IMR-90 (cell line): ENCODE results near the gene CDK5RAP2. TPM values are rescaled to one million over a fixed set of nuclear protein-coding genes. Genes with fewer than 3 reads are reported as not detected.

Experiments used
- ATAC-seq: fragments of 200-7000 bp; cut with Tn5 transposase; 2 replicates; pipeline ENCODE4 v1.9.1; 2020; ENCODE audit warnings: low read depth, mild to moderate bottlenecking, moderate library complexity
- BruUV-seq: library from RNA; stranded (reverse); fragments of 400-500 nt; replicated peaks from 2 replicates; lab custom pipeline; 2021; lab: Mats Ljungman, UMichigan
- CTCF ChIA-PET: fragments of 300-600 bp; formaldehyde crosslinking; extraction: SDS; loops from one replicate; lab custom pipeline; 2021; ENCODE audit warnings: antibody characterized with exemption; lab: Yijun Ruan, JAX
- POLR2A ChIA-PET: fragments of 300-600 bp; sonication (Branson Sonifier 250); formaldehyde crosslinking; loops from one replicate; lab custom pipeline; 2022; ENCODE audit warnings: antibody characterized with exemption; ENCODE audit not compliant: unreplicated experiment; lab: Charles Lee
- DNase-seq: peaks from one replicate; pipeline ENCODE4 v3.0.0; 2013
- H2AFZ ChIP-seq: replicated peaks from 2 replicates; pipeline ENCODE3; 2013; ENCODE audit warnings: low read length, mild to moderate bottlenecking; ENCODE audit not compliant: poor library complexity
- H2AK5ac ChIP-seq: 2 replicates; pipeline ENCODE4 v1.6.1; 2013; ENCODE audit warnings: low read depth, low read length, inconsistent platforms
- H2AK9ac ChIP-seq: replicated peaks from 2 replicates; pipeline ENCODE3; 2013; ENCODE audit warnings: mild to moderate bottlenecking, low read depth, low read length, moderate library complexity; ENCODE audit not compliant: poor library complexity
- H2BK120ac ChIP-seq: 2 replicates; pipeline ENCODE4 v1.6.1; 2013; ENCODE audit warnings: low read depth, low read length, inconsistent platforms
- H2BK15ac ChIP-seq: 3 replicates; pipeline ENCODE4 v1.6.1; 2013; ENCODE audit warnings: low read depth, low read length, inconsistent platforms
- H2BK20ac ChIP-seq: 2 replicates; pipeline ENCODE4 v1.6.1; 2013; ENCODE audit warnings: low read depth, mild to moderate bottlenecking, inconsistent platforms, low read length, moderate library complexity
- H2BK5ac ChIP-seq: 2 replicates; pipeline ENCODE4 v1.6.1; 2013; ENCODE audit warnings: mild to moderate bottlenecking, low read depth, low read length, inconsistent platforms; ENCODE audit not compliant: poor library complexity, severe bottlenecking
- H3K14ac ChIP-seq: replicated peaks from 2 replicates; pipeline ENCODE4 v1.6.1; 2013; ENCODE audit warnings: low read depth, low read length, inconsistent platforms
- H3K18ac ChIP-seq: 2 replicates; pipeline ENCODE4 v1.6.1; 2013; ENCODE audit warnings: low read depth, low read length, control low read depth
- H3K23ac ChIP-seq: 2 replicates; pipeline ENCODE4 v1.6.1; 2013; ENCODE audit warnings: low read depth, low read length, inconsistent platforms
- H3K27ac ChIP-seq: 2 replicates; pipeline ENCODE4 v1.5.1; 2013; ENCODE audit warnings: mild to moderate bottlenecking, control low read depth, low read length; ENCODE audit not compliant: insufficient read depth
- H3K27me3 ChIP-seq: 2 replicates; pipeline ENCODE4 v1.6.1; 2013; ENCODE audit warnings: low read length; ENCODE audit not compliant: control insufficient read depth, insufficient read depth
- H3K36me3 ChIP-seq: 2 replicates; pipeline ENCODE4 v1.6.1; 2013; ENCODE audit warnings: low read length, mixed read lengths; ENCODE audit not compliant: control insufficient read depth, insufficient read depth
- H3K4ac ChIP-seq: 2 replicates; pipeline ENCODE4 v1.6.1; 2013; ENCODE audit warnings: low read depth, low read length, inconsistent platforms
- H3K4me1 ChIP-seq: 2 replicates; pipeline ENCODE4 v1.6.1; 2013; ENCODE audit warnings: low read length, mixed read lengths; ENCODE audit not compliant: control insufficient read depth, insufficient read depth
- H3K4me2 ChIP-seq: 2 replicates; pipeline ENCODE4 v1.6.1; 2013; ENCODE audit warnings: low read depth, mild to moderate bottlenecking, control low read depth, low read length, moderate library complexity
- H3K4me3 ChIP-seq: 2 replicates; pipeline ENCODE4 v1.5.1; 2013; ENCODE audit warnings: low read depth, mild to moderate bottlenecking, control low read depth, low read length, moderate library complexity; ENCODE audit not compliant: insufficient read depth
- H3K56ac ChIP-seq: 2 replicates; pipeline ENCODE4 v1.6.1; 2013; ENCODE audit warnings: low read length, inconsistent platforms; ENCODE audit not compliant: insufficient read depth; ENCODE audit errors: extremely low read depth
- H3K79me1 ChIP-seq, 2 experiments: 2 replicates each; pipeline ENCODE4 v1.6.1; 2013; ENCODE audit warnings: low read length in 2 of 2, inconsistent platforms in 1 of 2, low read depth in 1 of 2
- H3K9ac ChIP-seq: 2 replicates; pipeline ENCODE4 v1.6.1; 2013; ENCODE audit warnings: low read depth, low read length, control low read depth
- H3K9me1 ChIP-seq: 2 replicates; pipeline ENCODE4 v1.6.1; 2013; ENCODE audit warnings: low read length, inconsistent platforms; ENCODE audit not compliant: insufficient read depth
- H3K9me3 ChIP-seq: 2 replicates; pipeline ENCODE4 v1.6.1; 2013; ENCODE audit warnings: low read length; ENCODE audit not compliant: control insufficient read depth, insufficient read depth
- H4K20me1 ChIP-seq: 2 replicates; pipeline ENCODE4 v1.6.1; 2013; ENCODE audit warnings: low read length, inconsistent platforms; ENCODE audit not compliant: insufficient read depth
- H4K5ac ChIP-seq: 2 replicates; pipeline ENCODE4 v1.6.1; 2013; ENCODE audit warnings: mild to moderate bottlenecking, low read depth, low read length, control low read depth
- H4K8ac ChIP-seq, 2 experiments: 2 replicates each; pipeline ENCODE4 v1.6.1; 2013; ENCODE audit warnings: low read depth in 2 of 2, low read length in 2 of 2, control low read depth in 1 of 2, inconsistent platforms in 1 of 2
- H4K91ac ChIP-seq: 2 replicates; pipeline ENCODE4 v1.6.1; 2013; ENCODE audit warnings: low read depth, low read length, inconsistent platforms; ENCODE audit not compliant: insufficient read depth
- CEBPB ChIP-seq: IDR thresholded peaks from 2 replicates; pipeline ENCODE4 v1.6.1; 2012; ENCODE audit warnings: low read depth, low read length, improper control_type of control experiment
- CHD1 ChIP-seq: IDR thresholded peaks from 2 replicates; pipeline ENCODE4 v1.6.1; 2012; ENCODE audit warnings: low read depth, low read length, improper control_type of control experiment
- MAFK ChIP-seq: IDR thresholded peaks from 2 replicates; pipeline ENCODE4 v1.6.1; 2012; ENCODE audit warnings: low read depth, low read length, improper control_type of control experiment
- MAZ ChIP-seq: IDR thresholded peaks from 2 replicates; pipeline ENCODE4 v1.6.1; 2012; ENCODE audit warnings: low read depth, mild to moderate bottlenecking, low read length, improper control_type of control experiment, moderate library complexity, borderline replicate concordance
- POLR2A ChIP-seq: IDR thresholded peaks from 2 replicates; pipeline ENCODE4 v1.6.1; 2012; ENCODE audit warnings: mild to moderate bottlenecking, low read depth, low read length
- RAD21 ChIP-seq: IDR thresholded peaks from 2 replicates; pipeline ENCODE4 v1.6.1; 2012; ENCODE audit warnings: low read length, improper control_type of control experiment
- RCOR1 ChIP-seq: IDR thresholded peaks from 2 replicates; pipeline ENCODE4 v1.6.1; 2012; ENCODE audit warnings: mild to moderate bottlenecking, low read length, improper control_type of control experiment; ENCODE audit not compliant: insufficient replicate concordance
- RFX5 ChIP-seq: IDR thresholded peaks from 2 replicates; pipeline ENCODE4 v1.8.0; 2012; ENCODE audit warnings: low read depth, mild to moderate bottlenecking, low read length, moderate library complexity
- SMC3 ChIP-seq: fragments of 150-350 bp; IDR thresholded peaks from 2 replicates; pipeline ENCODE4 v1.6.1; 2016; ENCODE audit warnings: low read depth, mild to moderate bottlenecking, antibody characterized with exemption, low read length, moderate library complexity
- WGBS, 2 experiments: methylation state at CpG; one replicate each; pipeline versions ENCODE4 v1.1.5 to v1.1.7; 2013; ENCODE audit warnings: missing lambda C conversion rate in 2 of 2; ENCODE audit not compliant: insufficient read length in 1 of 2; ENCODE audit errors: extremely low coverage in 2 of 2; 5-methylcytosine and 5-hydroxymethylcytosine counted together
- dilution Hi-C: fragments of 300-500 bp; cut with HindIII; formaldehyde crosslinking; loops from one replicate; pipeline ENCODE4 v1.14.3; 2018; ENCODE audit warnings: low sequenced_read_pairs; ENCODE audit not compliant: unreplicated experiment
- in situ Hi-C: fragments of 300-500 bp; cut with MboI; formaldehyde crosslinking; loops from 3 replicates; pipeline ENCODE4 v1.14.3; 2019; ENCODE audit warnings: low sequenced_read_pairs, inconsistent platforms, mixed read lengths
- intact Hi-C: fragments of 100-400 bp; cut with micrococcal nuclease; formaldehyde crosslinking; loops from 2 replicates; pipeline ENCODE4 v1.10.0; 2022
- polyA plus RNA-seq, 3 experiments: library from polyadenylated mRNA; depleted of rRNA; stranded (reverse); fragments of >200 nt; gene quantifications; 2 replicates each; pipeline ENCODE4 v1.2.3, GENCODE V29; 2012; ENCODE audit warnings: low replicate concordance in 1 of 3
- total RNA-seq: library from RNA; depleted of rRNA; stranded (reverse); fragments of >200 nt; gene quantifications from 2 replicates; pipeline ENCODE4 v1.2.3, GENCODE V29; 2012
- TF ChIP-seq, protein P1 (sequence below): conservative IDR thresholded peaks from 2 replicates; pipeline ENCODE4 v1.5.1; 2012; ENCODE audit warnings: mild to moderate bottlenecking, low read depth, low read length, improper control_type of control experiment
- TF ChIP-seq, protein P2 (sequence below): fragments of 150-350 bp; IDR thresholded peaks from 2 replicates; pipeline ENCODE4 v1.6.1; 2017; ENCODE audit warnings: mild to moderate bottlenecking, antibody characterized with exemption, low read length, low read depth
- TF ChIP-seq, protein P3 (sequence below): fragments of 150-350 bp; IDR thresholded peaks from 2 replicates; pipeline ENCODE4 v1.6.1; 2016; ENCODE audit warnings: low read depth, mild to moderate bottlenecking, low read length, moderate library complexity, borderline replicate concordance

Gene CDK5RAP2
- total and polyA plus RNA-seq, 2 of the 4 experiments (the other 2 are of a cell fraction), result 29.5 to 31.7 TPM

DNA sequence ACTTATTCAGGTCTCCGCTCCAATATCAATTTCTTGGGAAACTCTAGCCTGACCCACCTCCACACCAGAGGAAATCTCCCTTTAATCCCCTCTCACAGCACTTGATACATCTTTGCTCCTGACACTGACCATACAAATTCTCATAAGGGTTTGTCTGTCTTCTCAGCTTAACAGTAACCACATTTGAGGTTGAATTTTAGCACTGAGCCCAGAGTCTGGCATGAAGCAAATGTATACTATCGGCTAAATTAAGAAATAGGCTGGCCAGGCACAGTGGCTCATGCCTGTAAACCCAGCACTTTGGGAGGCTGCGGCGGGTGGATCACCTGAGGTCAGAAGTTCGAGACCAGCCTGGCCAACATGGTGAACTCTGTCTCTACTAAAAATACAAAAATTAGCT, 9.7 kb downstream of the CDK5RAP2 start:
- peak overlapping the region in 1 of 2 experiments; percentile 2; a peak in 1 of 4 replicates for H4K8ac ChIP-seq
- H3K27me3 ChIP-seq, result no peaks in the 10 kb centered on the region
- no peak for DNase-seq
- H3K14ac ChIP-seq, result 0 out of 2 replicates have a peak overlapping the region, but pooled peaks have one; percentile 30
- H3K79me1 ChIP-seq, result peaks cover 41 to 59% of the 10 kb centered on the region in 2 experiments
- H3K18ac ChIP-seq, result no peak overlapping the region
- TF ChIP-seq RCOR1 (no peak), MAZ (no peak), CHD1 (no peak), MAFK (no peak), POLR2A (no peak), SMC3 (no peak), RFX5 (no peak), CEBPB (no peak), RAD21 (no peak)
- TF ChIP-seq, protein P1, sequence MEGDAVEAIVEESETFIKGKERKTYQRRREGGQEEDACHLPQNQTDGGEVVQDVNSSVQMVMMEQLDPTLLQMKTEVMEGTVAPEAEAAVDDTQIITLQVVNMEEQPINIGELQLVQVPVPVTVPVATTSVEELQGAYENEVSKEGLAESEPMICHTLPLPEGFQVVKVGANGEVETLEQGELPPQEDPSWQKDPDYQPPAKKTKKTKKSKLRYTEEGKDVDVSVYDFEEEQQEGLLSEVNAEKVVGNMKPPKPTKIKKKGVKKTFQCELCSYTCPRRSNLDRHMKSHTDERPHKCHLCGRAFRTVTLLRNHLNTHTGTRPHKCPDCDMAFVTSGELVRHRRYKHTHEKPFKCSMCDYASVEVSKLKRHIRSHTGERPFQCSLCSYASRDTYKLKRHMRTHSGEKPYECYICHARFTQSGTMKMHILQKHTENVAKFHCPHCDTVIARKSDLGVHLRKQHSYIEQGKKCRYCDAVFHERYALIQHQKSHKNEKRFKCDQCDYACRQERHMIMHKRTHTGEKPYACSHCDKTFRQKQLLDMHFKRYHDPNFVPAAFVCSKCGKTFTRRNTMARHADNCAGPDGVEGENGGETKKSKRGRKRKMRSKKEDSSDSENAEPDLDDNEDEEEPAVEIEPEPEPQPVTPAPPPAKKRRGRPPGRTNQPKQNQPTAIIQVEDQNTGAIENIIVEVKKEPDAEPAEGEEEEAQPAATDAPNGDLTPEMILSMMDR, result no peak
- TF ChIP-seq, protein P2, sequence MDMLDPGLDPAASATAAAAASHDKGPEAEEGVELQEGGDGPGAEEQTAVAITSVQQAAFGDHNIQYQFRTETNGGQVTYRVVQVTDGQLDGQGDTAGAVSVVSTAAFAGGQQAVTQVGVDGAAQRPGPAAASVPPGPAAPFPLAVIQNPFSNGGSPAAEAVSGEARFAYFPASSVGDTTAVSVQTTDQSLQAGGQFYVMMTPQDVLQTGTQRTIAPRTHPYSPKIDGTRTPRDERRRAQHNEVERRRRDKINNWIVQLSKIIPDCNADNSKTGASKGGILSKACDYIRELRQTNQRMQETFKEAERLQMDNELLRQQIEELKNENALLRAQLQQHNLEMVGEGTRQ, result no peak
- TF ChIP-seq, protein P3, sequence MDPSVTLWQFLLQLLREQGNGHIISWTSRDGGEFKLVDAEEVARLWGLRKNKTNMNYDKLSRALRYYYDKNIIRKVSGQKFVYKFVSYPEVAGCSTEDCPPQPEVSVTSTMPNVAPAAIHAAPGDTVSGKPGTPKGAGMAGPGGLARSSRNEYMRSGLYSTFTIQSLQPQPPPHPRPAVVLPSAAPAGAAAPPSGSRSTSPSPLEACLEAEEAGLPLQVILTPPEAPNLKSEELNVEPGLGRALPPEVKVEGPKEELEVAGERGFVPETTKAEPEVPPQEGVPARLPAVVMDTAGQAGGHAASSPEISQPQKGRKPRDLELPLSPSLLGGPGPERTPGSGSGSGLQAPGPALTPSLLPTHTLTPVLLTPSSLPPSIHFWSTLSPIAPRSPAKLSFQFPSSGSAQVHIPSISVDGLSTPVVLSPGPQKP, result no peak
- H2AFZ ChIP-seq, result no peak overlapping the region
- no peak overlapping the region; the same call in 1 of the 2 replicates for H3K27ac ChIP-seq
- H2AK5ac ChIP-seq, result no peak overlapping the region
- intact Hi-C loops (no loop called here), dilution Hi-C loops (no loop called here), in situ Hi-C loops (no loop called here)
- ChIA-PET CTCF (no interaction called here), POLR2A (no interaction called here)
- H4K20me1 ChIP-seq, result no peaks in the 10 kb centered on the region
- H4K5ac ChIP-seq, result no peak overlapping the region
- H3K4ac ChIP-seq, result 0 out of 2 replicates have a peak overlapping the region, but pooled peaks have one; percentile 44
- no TSS peak for BruUV-seq
- H2BK5ac ChIP-seq, result no peak overlapping the region
- peaks cover 7% of the 10 kb centered on the region for H3K9me1 ChIP-seq
- peaks cover 4% of the 10 kb centered on the region; the same call in 1 of the 2 replicates for H3K4me1 ChIP-seq
- H2BK15ac ChIP-seq, result no peak overlapping the region
- H3K9me3 ChIP-seq, result no peaks in the 10 kb centered on the region
- H3K36me3 ChIP-seq, result peaks cover 14% of the 10 kb centered on the region
- H3K23ac ChIP-seq, result no peak overlapping the region
- H4K91ac ChIP-seq, result peak overlapping the region; percentile 33; the same call in 1 of the 2 replicates
- H2BK20ac ChIP-seq, result peak overlapping the region; percentile 68; the same call in 1 of the 2 replicates
- no peak overlapping the region for H3K4me3 ChIP-seq
- no peak overlapping the region for H2AK9ac ChIP-seq
- ATAC-seq, result no peak
- no peak overlapping the region for H3K56ac ChIP-seq
- peak overlapping the region; percentile 49; the same call in 1 of the 2 replicates for H2BK120ac ChIP-seq
- 75% methylated on average over 1 of the region's 5 CpGs; no CpG with 5 or more reads in 1 of the 2 experiments for WGBS, 2 experiments
- H3K9ac ChIP-seq, result no peak overlapping the region
- no peak overlapping the region for H3K4me2 ChIP-seq
